SK-N-MC (cell line): ENCODE data around the gene SEMA6A.

Experiments
- DNase-seq: peaks from one replicate; pipeline ENCODE4 v3.0.0-alpha.2; 2011; ENCODE audit warnings: low read depth, low spot score
- H3K27ac ChIP-seq: fragments of 200-600 bp; sonication (generic); 2 replicates; pipeline ENCODE4 v1.5.1; 2016; ENCODE audit warnings: mixed run types
- H3K36me3 ChIP-seq: fragments of 200-600 bp; sonication (generic); 2 replicates; pipeline ENCODE4 v1.6.1; 2017; ENCODE audit warnings: antibody characterized with exemption, low read length, mixed read lengths; ENCODE audit not compliant: insufficient read depth
- H3K4me3 ChIP-seq: fragments of 200-600 bp; sonication (generic); 2 replicates; pipeline ENCODE4 v1.5.1; 2016
- H3K9ac ChIP-seq: fragments of 200-600 bp; sonication (generic); 2 replicates; pipeline ENCODE4 v1.8.0; 2017; ENCODE audit warnings: mixed run types, mixed read lengths; ENCODE audit not compliant: insufficient read length
- H3K9me3 ChIP-seq: fragments of 200-600 bp; sonication (generic); 2 replicates; pipeline ENCODE4 v1.6.1; 2017; ENCODE audit warnings: low read depth, mild to moderate bottlenecking, antibody characterized with exemption, low read length, moderate library complexity, mixed read lengths
- EZH2 ChIP-seq: fragments of 200-600 bp; sonication (generic); IDR thresholded peaks from one replicate; pipeline ENCODE4 v1.6.1; 2017; ENCODE audit warnings: antibody characterized with exemption
- FOXP2 ChIP-seq: optimal IDR thresholded peaks from 2 replicates; pipeline ENCODE3; 2011; ENCODE audit warnings: mild to moderate bottlenecking, moderate library complexity; ENCODE audit not compliant: insufficient read depth; ENCODE audit errors: extremely low read length, control extremely low read depth
- POLR2AphosphoS5 ChIP-seq: IDR thresholded peaks from 2 replicates; pipeline ENCODE4 v1.6.1; 2012; ENCODE audit warnings: mild to moderate bottlenecking, low read depth, low read length, borderline replicate concordance

The SEMA6A gene

DNA sequence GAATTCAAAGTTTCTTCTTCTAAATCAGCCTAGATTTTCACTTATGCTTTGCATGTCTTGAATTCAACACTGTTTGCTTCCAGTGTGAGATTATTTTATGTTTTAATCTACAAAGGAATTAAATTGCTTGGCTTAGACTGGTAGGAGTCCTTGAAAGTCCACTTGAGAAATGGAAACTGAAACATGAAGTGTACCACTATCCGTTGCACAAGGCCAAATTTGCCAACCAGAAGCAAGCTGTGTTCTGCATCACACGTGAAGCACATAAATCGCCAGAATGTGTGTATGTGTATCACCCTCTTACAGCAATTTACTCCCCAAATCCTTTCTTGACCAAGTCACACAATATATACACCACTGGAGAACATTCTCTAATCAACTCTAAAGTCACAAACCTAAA, 10.3 kb downstream of the SEMA6A start:
- Histone ChIP-seq H3K9ac (no peak overlapping the region), H3K27ac (no peak overlapping the region), H3K36me3 (no peaks in the 10 kb centered on the region), H3K4me3 (no peak overlapping the region), H3K9me3 (no peaks in the 10 kb centered on the region; the same call in 1 of the 2 replicates)
- TF ChIP-seq FOXP2 (no peak), EZH2 (no peak), POLR2AphosphoS5 (no peak)
- DNase-seq, result no peak

DNA sequence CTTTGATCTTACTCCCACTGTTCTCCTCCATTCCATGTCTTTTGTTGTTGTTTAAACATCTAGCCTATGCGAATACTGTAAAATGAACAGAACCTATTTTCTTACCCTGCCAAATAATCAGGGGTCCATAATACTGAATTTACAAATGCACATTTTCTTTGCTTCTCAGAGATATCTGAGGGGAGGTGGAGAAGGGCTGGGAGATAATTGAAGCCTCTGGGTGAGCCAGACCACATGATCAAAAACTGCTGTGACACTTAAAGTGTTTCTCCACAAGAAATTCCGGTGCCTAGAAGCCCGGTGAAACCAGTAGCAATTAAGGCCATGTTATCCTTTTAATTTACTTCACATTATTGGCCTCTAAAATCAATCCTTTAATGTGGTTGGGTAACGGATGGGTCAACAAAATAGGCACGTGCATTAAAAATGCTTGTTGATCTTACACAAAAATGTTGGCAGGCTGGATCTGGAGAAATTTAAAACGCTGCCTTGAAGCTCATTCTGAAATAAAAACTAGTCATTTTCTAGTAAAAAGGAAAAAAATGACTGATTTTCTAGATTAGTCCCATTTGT, 10.8 kb downstream of the SEMA6A start:
- DNase-seq, result no peak
- no peak overlapping the region for H3K27ac ChIP-seq
- H3K9me3 ChIP-seq, result no peaks in the 10 kb centered on the region; the same call in 1 of the 2 replicates
- TF ChIP-seq POLR2AphosphoS5, result no peak
- no peak for TF ChIP-seq EZH2
- no peak for TF ChIP-seq FOXP2
- H3K4me3 ChIP-seq, result no peak overlapping the region
- no peak overlapping the region for H3K9ac ChIP-seq
- H3K36me3 ChIP-seq, result no peaks in the 10 kb centered on the region

DNA sequence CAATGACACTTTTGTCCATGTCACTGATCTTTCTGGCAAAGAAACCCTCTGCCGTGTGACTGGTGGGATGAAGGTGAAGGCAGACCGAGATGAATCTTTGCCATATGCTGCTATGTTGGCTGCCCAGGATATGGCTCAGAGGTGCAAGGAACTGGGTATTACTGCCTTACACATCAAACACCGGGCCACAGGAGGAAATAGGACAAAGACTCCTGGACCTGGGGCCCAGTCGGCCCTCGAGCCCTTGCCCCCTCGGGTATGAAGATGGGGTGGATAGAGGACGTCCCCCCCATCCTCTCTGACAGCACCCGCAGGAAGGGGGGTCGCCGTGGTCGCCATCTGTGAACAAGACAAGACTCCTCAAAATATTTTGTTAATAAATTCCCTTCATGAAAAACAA, 12.0 kb downstream of the SEMA6A start:
- no peaks in the 10 kb centered on the region for H3K36me3 ChIP-seq
- TF ChIP-seq FOXP2 (no peak), EZH2 (no peak), POLR2AphosphoS5 (no peak)
- no peak for DNase-seq
- no peak overlapping the region for H3K4me3 ChIP-seq
- no peaks in the 10 kb centered on the region; the same call in 1 of the 2 replicates for H3K9me3 ChIP-seq
- no peak overlapping the region for H3K9ac ChIP-seq
- no peak overlapping the region for H3K27ac ChIP-seq

DNA sequence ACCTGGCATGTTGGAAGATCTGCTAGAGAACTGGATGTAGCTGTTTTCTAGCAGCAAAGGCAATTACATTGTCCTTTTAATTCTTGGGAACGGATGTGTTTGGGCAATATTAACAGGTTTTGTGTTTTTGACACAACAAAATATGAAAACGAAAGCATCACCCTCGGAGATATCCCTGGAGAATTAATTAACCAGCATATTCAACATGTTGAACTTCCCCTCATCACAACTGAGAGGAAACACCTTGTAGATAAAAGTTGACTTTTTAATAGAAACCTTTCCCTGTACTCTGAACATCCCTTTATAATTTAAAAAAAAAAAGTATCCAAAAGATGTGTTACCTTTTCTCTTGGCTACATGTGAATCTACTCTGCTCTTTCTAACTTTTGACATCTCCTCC, 13.0 kb downstream of the SEMA6A start:
- DNase-seq, result no peak
- Histone ChIP-seq H3K4me3 (no peak overlapping the region), H3K36me3 (no peaks in the 10 kb centered on the region), H3K27ac (no peak overlapping the region), H3K9me3 (no peaks in the 10 kb centered on the region), H3K9ac (no peak overlapping the region)
- no peak for TF ChIP-seq POLR2AphosphoS5
- no peak for TF ChIP-seq FOXP2
- no peak for TF ChIP-seq EZH2

DNA sequence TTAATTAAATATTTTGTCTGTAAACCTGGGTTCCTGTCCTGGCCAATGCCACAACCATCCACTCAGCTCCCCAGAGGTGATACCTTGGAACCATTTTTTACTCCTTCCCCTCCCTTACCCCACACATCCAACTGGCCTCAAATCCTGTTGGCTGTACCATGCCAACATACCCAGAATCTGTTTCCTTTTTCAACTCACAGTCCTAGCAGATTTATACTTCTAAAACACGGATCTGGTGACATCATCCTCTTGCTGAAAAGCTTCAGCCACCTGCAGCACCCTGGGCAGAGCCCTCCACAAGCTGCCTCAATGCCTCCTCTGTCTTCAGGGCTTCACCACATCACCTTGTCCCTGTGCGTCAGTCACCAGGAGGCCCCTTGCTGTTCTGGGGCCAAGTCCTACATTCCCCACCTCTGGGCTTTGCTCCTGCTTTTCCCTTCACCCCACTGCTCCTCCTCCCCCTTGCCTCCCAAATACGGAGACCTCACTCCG, 14.9 kb downstream of the SEMA6A start:
- no peak overlapping the region for H3K4me3 ChIP-seq

DNA sequence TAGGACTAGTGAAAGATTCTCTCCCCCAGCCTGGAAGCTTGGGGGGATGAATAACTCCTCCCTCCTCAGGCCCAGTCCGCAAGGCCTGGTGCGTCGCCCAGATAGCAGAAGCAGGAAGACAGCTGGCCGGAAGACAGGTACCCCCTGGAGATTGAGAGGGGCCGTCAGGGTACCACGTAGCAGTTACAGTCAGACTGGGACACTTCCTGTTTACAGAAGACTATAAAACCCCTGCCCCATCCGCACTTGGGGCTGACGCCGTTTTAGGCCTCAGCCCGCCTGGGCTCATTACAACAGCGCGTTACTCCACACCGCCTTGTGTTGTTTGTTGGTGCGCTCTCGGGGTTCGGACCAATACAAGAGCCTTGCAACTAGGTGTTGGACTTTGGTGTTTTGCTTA, 15.4 kb downstream of the SEMA6A start:
- TF ChIP-seq POLR2AphosphoS5 (no peak), FOXP2 (no peak), EZH2 (no peak)
- Histone ChIP-seq H3K9ac (no peak overlapping the region), H3K27ac (no peak overlapping the region), H3K4me3 (no peak overlapping the region), H3K9me3 (no peaks in the 10 kb centered on the region), H3K36me3 (no peaks in the 10 kb centered on the region)
- DNase-seq, result no peak

More for the DNA sequence above, 14.9 kb downstream of the SEMA6A start:
- H3K27ac ChIP-seq, result no peak overlapping the region
- no peak for DNase-seq
- no peaks in the 10 kb centered on the region for H3K36me3 ChIP-seq
- H3K9ac ChIP-seq, result no peak overlapping the region
- TF ChIP-seq POLR2AphosphoS5 (no peak), FOXP2 (no peak), EZH2 (no peak)
- H3K9me3 ChIP-seq, result no peaks in the 10 kb centered on the region

DNA sequence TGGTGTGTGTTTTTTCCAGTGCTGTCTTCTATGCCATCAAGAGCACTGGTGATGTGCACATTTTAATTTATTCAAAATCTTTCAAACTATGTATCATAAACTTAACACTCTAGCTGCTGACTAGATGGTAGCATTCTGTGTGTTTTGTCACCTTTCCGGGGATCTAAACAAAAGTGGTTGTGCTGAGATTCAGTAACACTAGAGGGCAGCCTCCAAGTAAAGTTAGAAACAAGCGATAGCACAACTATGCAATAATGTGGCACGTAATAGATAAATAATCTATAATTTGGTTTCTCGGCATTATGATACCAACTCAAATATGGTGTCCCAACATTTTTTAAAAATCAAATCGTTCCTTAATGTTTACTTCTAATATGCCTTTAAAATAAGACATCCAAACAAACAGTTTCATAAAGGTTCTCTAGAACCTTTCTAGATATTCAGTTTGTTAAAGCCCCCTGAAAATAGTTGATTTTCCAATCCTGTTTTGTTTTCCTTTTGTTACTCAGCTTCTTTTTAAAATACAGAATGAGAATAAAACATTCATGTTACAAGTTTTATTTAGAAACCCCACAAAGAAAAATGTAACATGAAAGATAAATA, 16.9 kb downstream of the SEMA6A start:
- Histone ChIP-seq H3K36me3 (no peaks in the 10 kb centered on the region), H3K4me3 (peak overlapping the region; percentile 52; the same call in 1 of the 2 replicates), H3K27ac (no peak overlapping the region), H3K9me3 (no peaks in the 10 kb centered on the region), H3K9ac (peak overlapping the region; percentile 33)
- DNase-seq, result no peak
- TF ChIP-seq FOXP2, result no peak
- TF ChIP-seq POLR2AphosphoS5, result no peak
- no peak for TF ChIP-seq EZH2

DNA sequence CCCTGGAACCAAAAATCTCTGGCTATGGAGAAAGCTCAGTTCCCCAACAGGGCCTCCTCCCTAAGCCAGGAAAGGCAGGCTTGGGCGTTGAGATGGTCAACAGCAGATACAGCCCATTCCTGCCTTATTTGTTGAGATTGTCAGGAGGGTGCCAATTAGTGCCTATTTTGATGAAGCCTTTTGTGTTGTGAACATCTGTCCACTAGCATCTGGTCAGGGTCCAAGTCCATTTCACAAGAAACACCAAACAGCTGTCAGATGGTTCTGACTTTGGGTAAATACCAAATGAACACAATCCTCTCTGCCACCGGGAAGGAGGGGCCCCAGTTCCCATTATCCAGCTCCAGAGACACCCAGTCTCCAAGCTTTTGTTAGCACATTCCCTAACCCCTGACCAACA, 19.9 kb downstream of the SEMA6A start:
- Histone ChIP-seq H3K36me3 (no peaks in the 10 kb centered on the region), H3K27ac (no peak overlapping the region), H3K4me3 (no peak overlapping the region), H3K9ac (no peak overlapping the region), H3K9me3 (no peaks in the 10 kb centered on the region)
- TF ChIP-seq POLR2AphosphoS5 (no peak), EZH2 (no peak), FOXP2 (no peak)
- DNase-seq, result no peak

DNA sequence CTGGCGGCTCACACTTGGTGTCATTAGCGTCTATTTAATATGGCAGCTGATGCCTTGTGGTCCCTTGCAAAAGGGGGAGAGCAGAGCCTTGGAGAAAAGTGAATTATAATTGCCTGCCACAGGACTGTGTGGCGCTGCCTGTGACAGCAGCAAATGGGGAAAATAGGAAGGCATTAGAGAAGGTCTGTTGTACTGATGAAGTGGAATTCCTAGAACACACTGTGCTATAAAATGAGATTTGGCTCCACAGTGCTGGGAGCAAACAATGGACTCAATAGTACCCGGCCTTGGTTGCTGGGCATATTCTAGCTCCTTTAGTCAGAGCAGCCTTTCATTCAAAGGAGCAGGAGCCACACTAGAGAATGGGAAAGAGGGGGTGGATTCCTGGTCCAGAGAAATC, 21.3 kb downstream of the SEMA6A start:
- H3K9me3 ChIP-seq, result no peaks in the 10 kb centered on the region
- no peaks in the 10 kb centered on the region for H3K36me3 ChIP-seq
- H3K4me3 ChIP-seq, result no peak overlapping the region
- H3K27ac ChIP-seq, result no peak overlapping the region
- TF ChIP-seq POLR2AphosphoS5 (no peak), FOXP2 (no peak), EZH2 (no peak)
- H3K9ac ChIP-seq, result no peak overlapping the region
- no peak for DNase-seq
